Endothelial cell of umbilical vein (primary cell): ENCODE measurements around the gene GPX7. TPM values are rescaled to one million over a fixed set of nuclear protein-coding genes. Genes with fewer than 3 reads are reported as not detected.
"Not testable (repeated sequence)": the region's sequence is repeated elsewhere in the genome, so short reads cannot be mapped to it uniquely, and the experiment has no call there.

Source experiments
- BruUV-seq: library from RNA; stranded (reverse); fragments of 400-500 nt; replicated peaks from 2 replicates; lab custom pipeline; 2021; lab: Mats Ljungman, UMichigan
- CTCF ChIA-PET: fragments of 300-600, 350-600 bp; sonication (Branson Sonifier 250); formaldehyde crosslinking; loops from one replicate; lab custom pipeline; 2021; ENCODE audit warnings: antibody characterized with exemption, inconsistent platforms; lab: Charles Lee
- POLR2A ChIA-PET: fragments of 300-600, 350-600 bp; sonication (Branson Sonifier 250); formaldehyde crosslinking; loops from one replicate; lab custom pipeline; 2021; ENCODE audit warnings: antibody characterized with exemption, inconsistent platforms; lab: Charles Lee
- DNase-seq: peaks from one replicate; pipeline ENCODE4 v3.0.0-alpha.2; 2011; ENCODE audit warnings: low read depth, low spot score
- FAIRE-seq: peaks from 2 replicates; lab custom pipeline; 2011; peaks lifted over from hg19 to GRCh38; lab: Jason Lieb, UNC
- H2AFZ ChIP-seq: 2 replicates; pipeline ENCODE4 v1.6.0; 2012; ENCODE audit warnings: low read depth, low read length, control low read depth, inconsistent platforms
- H3K27ac ChIP-seq: 2 replicates; pipeline ENCODE4 v1.5.1; 2011; ENCODE audit warnings: low read depth, mild to moderate bottlenecking, control low read depth, low read length, moderate library complexity; ENCODE audit not compliant: insufficient read depth
- H3K27me3 ChIP-seq, 2 experiments: 2 replicates each; pipeline versions ENCODE4 v1.6.0 to v1.6.1; 2011; ENCODE audit warnings: low read length in 2 of 2, mixed read lengths in 1 of 2; ENCODE audit not compliant: control insufficient read depth in 2 of 2, insufficient read depth in 2 of 2
- H3K36me3 ChIP-seq, 2 experiments: 2 replicates in 1 of 2; 3 replicates in 1 of 2; pipeline ENCODE4 v1.5.1; 2011; ENCODE audit warnings: low read length in 2 of 2, mild to moderate bottlenecking in 1 of 2, moderate library complexity in 1 of 2; ENCODE audit not compliant: control insufficient read depth in 2 of 2, insufficient read depth in 2 of 2; ENCODE audit errors: extremely low read depth in 1 of 2
- H3K4me1 ChIP-seq: 3 replicates; pipeline ENCODE4 v1.5.1; 2011; ENCODE audit warnings: mild to moderate bottlenecking, low read length; ENCODE audit not compliant: control insufficient read depth, insufficient read depth; ENCODE audit errors: extremely low read depth
- H3K4me2 ChIP-seq: 2 replicates; pipeline ENCODE4 v1.6.1; 2011; ENCODE audit warnings: low read length, control low read depth, mixed read lengths; ENCODE audit not compliant: insufficient read depth
- H3K4me3 ChIP-seq, 3 experiments: fragments of 200-600 bp in 1 of 3; sonication (generic), shearing (Covaris generic) in 1 of 3; replicated peaks in 1 of 3; 2 replicates each; pipeline ENCODE4 v1.5.1; 2011 to 2016; ENCODE audit warnings: control low read depth in 3 of 3, low read length in 3 of 3, mild to moderate bottlenecking in 2 of 3, inconsistent platforms in 1 of 3, low read depth in 1 of 3, moderate library complexity in 1 of 3; ENCODE audit not compliant: insufficient read depth in 1 of 3
- H3K79me2 ChIP-seq: 2 replicates; pipeline ENCODE4 v1.6.0; 2012; ENCODE audit warnings: low read length, inconsistent platforms; ENCODE audit not compliant: control insufficient read depth, insufficient read depth
- H3K9ac ChIP-seq: replicated peaks from 2 replicates; pipeline ENCODE3; 2011; ENCODE audit warnings: low read length, control low read depth; ENCODE audit not compliant: insufficient read depth; ENCODE audit errors: extremely low read depth
- H3K9me1 ChIP-seq: replicated peaks from 3 replicates; pipeline ENCODE4 v1.6.0; 2011; ENCODE audit warnings: mild to moderate bottlenecking, low read length; ENCODE audit not compliant: control insufficient read depth, insufficient read depth; ENCODE audit errors: extremely low read depth
- H3K9me3 ChIP-seq: replicated peaks from 2 replicates; pipeline ENCODE4 v1.5.1; 2012; ENCODE audit warnings: low read length, inconsistent platforms; ENCODE audit not compliant: control insufficient read depth, insufficient read depth
- H4K20me1 ChIP-seq: replicated peaks from 2 replicates; pipeline ENCODE3; 2011; ENCODE audit warnings: mild to moderate bottlenecking, low read length; ENCODE audit not compliant: control insufficient read depth, insufficient read depth; ENCODE audit errors: extremely low read depth
- GATA2 ChIP-seq: IDR thresholded peaks from 2 replicates; pipeline ENCODE4 v1.7.0; 2011; ENCODE audit warnings: low read depth, mild to moderate bottlenecking, moderate library complexity, mixed read lengths, low read length; ENCODE audit not compliant: insufficient read length, insufficient read depth
- JUN ChIP-seq: IDR thresholded peaks from 2 replicates; pipeline ENCODE4 v1.6.1; 2011; ENCODE audit warnings: borderline replicate concordance, low read depth; ENCODE audit not compliant: insufficient read length, insufficient read depth
- MYC ChIP-seq: IDR thresholded peaks from one replicate; pipeline ENCODE4 v1.6.1; 2011; ENCODE audit warnings: mild to moderate bottlenecking, low read depth, low read length
- dilution Hi-C: fragments of 300-500 bp; cut with MboI; formaldehyde crosslinking; loops from one replicate; pipeline ENCODE4 v1.15.0; 2019; ENCODE audit warnings: low sequenced_read_pairs; ENCODE audit not compliant: extremely low pct_ligation_motif_present
- intact Hi-C: fragments of 100-400 bp; cut with micrococcal nuclease; formaldehyde crosslinking; loops from one replicate; pipeline ENCODE4 v1.10.0; 2022
- polyA plus RNA-seq, 4 experiments: library from polyadenylated mRNA; depleted of rRNA in 3 of 4; stranded (reverse) in 3 of 4; unstranded in 1 of 4; fragments of >200 nt; gene quantifications; 2 replicates each; pipeline versions ENCODE4 v1.2.1 to v1.2.3, GENCODE V29; 2011 to 2012; ENCODE audit warnings: missing spikeins in 1 of 4
- total RNA-seq: library from RNA; stranded (reverse); gene quantifications from 2 replicates; pipeline ENCODE4 v1.2.3, GENCODE V29; 2021
- TF ChIP-seq, protein P1 (sequence below): IDR thresholded peaks from 2 replicates; pipeline ENCODE4 v1.6.1; 2011; ENCODE audit not compliant: insufficient read depth, insufficient read length

GPX7 gene
- total and polyA plus RNA-seq, 2 donors (not counting 3 experiments of a cell fraction or from before 2014, with no cell fraction given), result 8.9 to 25.7 TPM

GRCh38 chr1:52576074-52576473 is 26.1 kb upstream of the GPX7 start:
- no peaks in the 10 kb centered on the region for H3K36me3 ChIP-seq
- H4K20me1 ChIP-seq, result no peaks in the 10 kb centered on the region
- H3K9ac ChIP-seq, result no peak overlapping the region
- H2AFZ ChIP-seq, result no peak overlapping the region
- no TSS peak for BruUV-seq
- H3K9me1 ChIP-seq, result no peaks in the 10 kb centered on the region
- intact Hi-C loops (no loop called here), dilution Hi-C loops (no loop called here)
- H3K4me3 ChIP-seq, result no peak overlapping the region
- H3K4me2 ChIP-seq, result no peak overlapping the region
- peaks cover 2% of the 10 kb centered on the region for H3K4me1 ChIP-seq
- H3K27ac ChIP-seq, result no peak overlapping the region
- no peaks in the 10 kb centered on the region for H3K9me3 ChIP-seq
- TF ChIP-seq JUN (no peak), MYC (no peak), GATA2 (no peak)
- TF ChIP-seq, protein P1, sequence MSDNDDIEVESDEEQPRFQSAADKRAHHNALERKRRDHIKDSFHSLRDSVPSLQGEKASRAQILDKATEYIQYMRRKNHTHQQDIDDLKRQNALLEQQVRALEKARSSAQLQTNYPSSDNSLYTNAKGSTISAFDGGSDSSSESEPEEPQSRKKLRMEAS, result no peak
- FAIRE-seq (no peak), DNase-seq (no peak)
- ChIA-PET POLR2A (no interaction called here), CTCF (no interaction called here)
- H3K79me2 ChIP-seq, result no peaks in the 10 kb centered on the region
- peaks cover 2 to 3% of the 10 kb centered on the region in 2 experiments for H3K27me3 ChIP-seq

GRCh38 chr1:52578066-52578465 is 24.1 kb upstream of the GPX7 start:
- H2AFZ ChIP-seq, H4K20me1 ChIP-seq, intact Hi-C loops, FAIRE-seq, H3K4me2 ChIP-seq, H3K27me3 ChIP-seq, BruUV-seq, H3K4me1 ChIP-seq, POLR2A ChIA-PET, dilution Hi-C loops, H3K9ac ChIP-seq, DNase-seq, H3K9me1 ChIP-seq, H3K79me2 ChIP-seq, H3K36me3 ChIP-seq, H3K4me3 ChIP-seq, H3K9me3 ChIP-seq, H3K27ac ChIP-seq, CTCF ChIA-PET: not testable (repeated sequence)
